BLaER1 treated with 17β-estradiol and CSF1 and Interleukin-3, amounts not matched to agents 10 nM and 100 nM (cell line): ENCODE measurements around the gene DDX3X.

Experiments used
- H3K27ac ChIP-seq, 11 experiments: shearing (Covaris generic); formaldehyde crosslinking; 2 replicates each; pipeline ENCODE4 v1.8.1; 2022
- H3K27me3 ChIP-seq, 11 experiments: shearing (Covaris generic); formaldehyde crosslinking; 2 replicates each; pipeline ENCODE4 v1.8.1; 2022
- H3K36me3 ChIP-seq, 11 experiments: shearing (Covaris generic); formaldehyde crosslinking; 2 replicates each; pipeline ENCODE4 v1.8.1; 2022
- H3K4me1 ChIP-seq, 10 experiments: shearing (Covaris generic); formaldehyde crosslinking; 2 replicates each; pipeline ENCODE4 v1.8.1; 2022
- H3K4me2 ChIP-seq, 11 experiments: shearing (Covaris generic); formaldehyde crosslinking; 2 replicates each; pipeline ENCODE4 v1.8.1; 2022
- H3K4me3 ChIP-seq, 10 experiments: shearing (Covaris generic); formaldehyde crosslinking; 2 replicates each; pipeline ENCODE4 v1.8.1; 2022
- H3K9ac ChIP-seq, 11 experiments: shearing (Covaris generic); formaldehyde crosslinking; 2 replicates each; pipeline ENCODE4 v1.8.1; 2022
- H3K9me3 ChIP-seq, 11 experiments: shearing (Covaris generic); formaldehyde crosslinking; replicated peaks in 1 of 11; 2 replicates each; pipeline ENCODE4 v1.8.1; 2022
- H4K20me1 ChIP-seq, 11 experiments: shearing (Covaris generic); formaldehyde crosslinking; 2 replicates each; pipeline ENCODE4 v1.8.1; 2022
- Cebpa-rat ChIP-seq, 11 experiments: shearing (Covaris generic); IDR thresholded peaks; 2 replicates each; pipeline ENCODE4 v1.8.1; 2022

Gene DDX3X

DNA sequence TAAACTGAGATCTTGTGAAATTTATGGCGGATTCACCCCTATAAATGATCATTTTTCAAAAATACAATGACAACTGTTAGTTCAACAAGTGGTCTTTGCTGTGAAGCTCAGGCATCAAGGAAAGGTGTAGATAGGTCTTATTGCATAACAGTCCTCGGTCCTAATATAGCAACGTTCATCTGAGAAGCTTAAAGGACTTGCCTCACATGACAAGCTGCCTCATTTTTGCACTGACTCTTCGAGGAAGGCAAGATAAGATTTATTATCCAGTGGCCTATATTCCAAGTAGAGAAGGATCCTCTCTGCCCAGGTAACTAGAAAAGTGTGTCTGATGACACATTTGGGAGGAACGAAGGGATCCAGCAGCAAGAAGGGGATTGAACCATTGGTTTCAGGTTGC is 13.6 kb upstream of the DDX3X start:
- no peak overlapping the region for H3K27ac ChIP-seq
- no peaks in the 10 kb centered on the region for H3K36me3 ChIP-seq
- H3K4me2 ChIP-seq: no peak overlapping the region
- H3K4me1 ChIP-seq: peaks cover 0 to 30% (median 10%) of the 10 kb centered on the region in 10 experiments; a peak in 10 of 20 replicates
- no peak for TF ChIP-seq Cebpa-rat (IDR thresholded peaks at IDR 0.05)
- no peak overlapping the region for H3K4me3 ChIP-seq
- no peaks in the 10 kb centered on the region; a peak in 1 of 22 replicates for H4K20me1 ChIP-seq
- no peak overlapping the region for H3K9ac ChIP-seq
- no peaks in the 10 kb centered on the region; a peak in 1 of 22 replicates for H3K27me3 ChIP-seq
- H3K9me3 ChIP-seq: peaks cover 0 to 12% (median 0%) of the 10 kb centered on the region in 11 experiments; a peak in 4 of 22 replicates

DNA sequence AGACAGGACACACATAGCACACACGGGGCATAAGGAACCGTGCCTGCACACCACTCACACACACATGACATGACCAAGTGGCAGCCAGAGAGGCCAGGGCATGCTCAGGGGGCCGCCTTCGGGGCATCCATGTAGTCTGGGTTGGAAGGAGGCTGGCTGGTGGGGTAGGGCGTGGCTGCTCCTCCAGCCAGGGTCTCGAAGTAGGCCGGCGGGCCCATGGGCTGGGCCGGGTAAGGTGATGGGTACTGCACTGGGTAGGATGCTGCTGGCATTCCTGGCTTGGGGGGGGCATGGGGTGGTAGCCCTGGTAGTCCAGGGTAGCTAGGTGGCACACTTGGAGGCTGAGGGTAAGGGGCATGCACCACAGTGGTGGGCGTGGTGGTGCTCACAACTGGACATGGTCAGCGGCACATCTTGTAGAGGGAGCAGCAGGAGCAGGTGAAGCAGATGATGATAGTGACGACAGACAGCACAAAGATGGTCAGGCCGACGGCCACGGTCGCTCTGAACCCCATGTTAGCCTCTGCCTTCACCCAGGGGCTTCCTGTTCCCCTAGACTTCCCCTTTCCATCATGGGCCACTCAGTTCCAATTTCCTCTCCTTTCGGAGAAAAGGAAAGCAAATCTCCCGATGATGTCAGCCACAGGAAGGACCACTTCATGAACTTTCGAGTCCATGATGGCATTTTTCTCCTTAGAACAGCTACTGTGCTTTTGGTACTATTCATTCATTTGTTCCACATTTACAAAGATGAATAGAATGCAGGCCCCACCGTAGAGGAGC is 10.9 kb upstream of the DDX3X start:
- peak overlapping the region in 6 of 11 experiments; percentile 17 to 66 (median 50); a peak in 11 of 22 replicates for H3K4me2 ChIP-seq
- H3K27ac ChIP-seq: no peak overlapping the region
- peaks cover 0 to 3% (median 0%) of the 10 kb centered on the region in 11 experiments; a peak in 2 of 22 replicates for H3K9me3 ChIP-seq
- H3K4me3 ChIP-seq: no peak overlapping the region
- H3K4me1 ChIP-seq: peaks cover 0 to 22% (median 6%) of the 10 kb centered on the region in 10 experiments; a peak in 10 of 20 replicates
- no peak overlapping the region for H3K9ac ChIP-seq
- no peak for TF ChIP-seq Cebpa-rat (IDR thresholded peaks at IDR 0.05)
- H3K36me3 ChIP-seq: no peaks in the 10 kb centered on the region
- no peaks in the 10 kb centered on the region; a peak in 1 of 22 replicates for H4K20me1 ChIP-seq
- peaks cover 0 to 7% (median 0%) of the 10 kb centered on the region in 11 experiments; a peak in 3 of 22 replicates for H3K27me3 ChIP-seq

DNA sequence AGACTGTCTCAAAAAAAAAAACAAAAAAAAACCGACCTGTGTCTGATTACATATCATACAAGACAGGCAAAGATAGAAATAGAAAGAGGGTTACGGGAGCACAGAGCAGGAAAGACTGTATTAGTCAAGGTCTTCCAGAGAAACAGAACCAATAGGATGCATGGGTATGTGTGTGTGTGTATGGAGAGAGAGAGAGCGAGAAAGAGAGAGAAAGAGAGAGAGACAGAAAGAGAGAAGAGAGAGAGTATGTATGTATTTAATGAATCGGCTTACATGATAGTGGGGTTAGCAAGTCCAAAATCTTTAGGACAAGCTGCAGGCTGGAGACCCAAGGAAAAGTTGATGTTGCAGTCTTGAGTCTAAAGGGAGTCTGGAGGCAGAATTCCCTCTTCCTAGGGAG is 7.5 kb upstream of the DDX3X start:
- no peak overlapping the region for H3K4me3 ChIP-seq
- H3K27ac ChIP-seq: no peak overlapping the region
- no peak for TF ChIP-seq Cebpa-rat (IDR thresholded peaks at IDR 0.05)
- no peaks in the 10 kb centered on the region for H3K36me3 ChIP-seq
- no peak overlapping the region for H3K4me2 ChIP-seq
- H3K9me3 ChIP-seq: no peaks in the 10 kb centered on the region
- H3K27me3 ChIP-seq: peaks cover 14 to 39% (median 27%) of the 10 kb centered on the region in 11 experiments; a peak in 21 of 22 replicates
- H3K9ac ChIP-seq: no peak overlapping the region
- peaks cover 18 to 42% (median 27%) of the 10 kb centered on the region in 10 experiments for H3K4me1 ChIP-seq
- H4K20me1 ChIP-seq: peaks cover 0 to 12% (median 0%) of the 10 kb centered on the region in 11 experiments; a peak in 5 of 22 replicates

DNA sequence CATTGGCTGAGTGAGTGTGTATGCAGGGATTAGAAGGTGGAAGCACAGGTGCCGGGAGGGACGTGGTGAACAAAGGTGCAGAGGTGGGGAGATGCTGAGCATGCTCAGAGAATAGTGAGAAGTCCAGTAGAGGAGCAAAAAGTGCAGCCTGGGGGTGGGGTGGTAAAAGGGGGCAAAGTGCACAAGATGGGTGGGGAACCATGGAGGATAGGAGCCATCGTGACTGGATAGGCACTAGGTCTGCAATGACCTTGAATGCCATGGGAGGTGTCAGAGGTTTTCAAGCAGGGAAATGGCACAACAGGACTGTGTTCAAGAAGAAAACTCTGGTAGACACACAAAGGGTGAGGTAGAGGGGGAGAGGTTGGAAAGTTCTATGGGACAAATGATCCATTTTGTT is 6.6 kb upstream of the DDX3X start:
- Histone ChIP-seq H3K27me3 (peaks cover 14 to 48% (median 36%) of the 10 kb centered on the region in 11 experiments; a peak in 21 of 22 replicates), H4K20me1 (peaks cover 0 to 20% (median 0%) of the 10 kb centered on the region in 11 experiments; a peak in 5 of 22 replicates), H3K4me2 (no peak overlapping the region), H3K9ac (no peak overlapping the region), H3K9me3 (no peaks in the 10 kb centered on the region), H3K4me1 (peaks cover 27 to 50% (median 35%) of the 10 kb centered on the region in 10 experiments), H3K27ac (no peak overlapping the region), H3K36me3 (no peaks in the 10 kb centered on the region), H3K4me3 (no peak overlapping the region)
- no peak for TF ChIP-seq Cebpa-rat (IDR thresholded peaks at IDR 0.05)

DNA sequence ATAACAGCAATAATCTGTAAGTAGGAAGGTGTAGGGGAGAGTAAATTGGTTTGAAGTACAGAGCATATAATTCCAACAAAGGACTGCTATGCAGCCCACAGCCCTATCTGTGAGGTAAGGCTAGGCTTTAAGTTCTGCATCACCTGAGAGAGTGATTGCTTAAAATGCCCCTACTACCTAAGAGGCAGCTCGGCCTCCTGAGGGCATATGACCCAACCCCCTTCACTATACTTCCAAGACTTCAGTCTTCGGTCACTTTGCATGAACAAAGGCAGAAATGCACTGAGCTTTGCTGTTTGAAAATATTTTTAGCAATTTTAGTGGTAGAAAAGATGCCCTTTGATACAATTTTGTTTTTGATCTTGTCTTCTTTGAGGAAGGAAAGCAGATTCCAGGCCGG is 4.9 kb upstream of the DDX3X start:
- peaks cover 27 to 39% (median 34%) of the 10 kb centered on the region in 10 experiments for H3K4me1 ChIP-seq

DNA sequence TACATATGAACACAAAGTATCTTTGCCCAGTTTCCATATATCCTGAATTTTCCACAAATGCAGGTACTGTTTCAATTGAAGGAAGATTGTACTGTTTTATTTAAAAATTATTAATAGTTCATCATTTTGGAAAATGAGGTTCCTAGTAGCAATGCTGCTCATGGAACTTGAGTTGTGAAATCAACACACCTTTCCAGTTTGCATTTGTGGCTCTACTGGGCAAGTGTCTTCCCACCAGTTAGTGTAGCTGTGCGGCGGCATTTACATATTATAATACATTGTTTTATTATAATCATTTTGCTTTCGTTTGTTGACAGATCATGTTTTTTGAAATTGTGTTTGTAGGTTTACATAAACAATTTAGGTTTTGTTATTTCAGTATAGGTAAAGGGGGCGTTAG is 2.0 kb upstream of the DDX3X start:
- no peaks in the 10 kb centered on the region for H3K9me3 ChIP-seq
- peaks cover 21 to 54% (median 28%) of the 10 kb centered on the region in 11 experiments for H4K20me1 ChIP-seq
- H3K9ac ChIP-seq: peak overlapping the region; percentile 97 to 100 (median 99)
- peaks cover 14 to 55% (median 43%) of the 10 kb centered on the region in 11 experiments; a peak in 21 of 22 replicates for H3K27me3 ChIP-seq
- no peak for TF ChIP-seq Cebpa-rat (IDR thresholded peaks at IDR 0.05)
- peak overlapping the region; percentile 80 to 97 (median 90) for H3K4me2 ChIP-seq
- H3K36me3 ChIP-seq: peaks cover 0 to 17% (median 12%) of the 10 kb centered on the region in 11 experiments; a peak in 16 of 22 replicates
- H3K27ac ChIP-seq: peak overlapping the region; percentile 97 to 100 (median 99); a peak in 20 of 22 replicates
- peaks cover 36 to 53% (median 47%) of the 10 kb centered on the region in 10 experiments for H3K4me1 ChIP-seq
- H3K4me3 ChIP-seq: peak overlapping the region; percentile 86 to 97 (median 92)

More for the DNA sequence above, 4.9 kb upstream of the DDX3X start:
- peaks cover 14 to 55% (median 43%) of the 10 kb centered on the region in 11 experiments; a peak in 21 of 22 replicates for H3K27me3 ChIP-seq
- peak overlapping the region in 4 of 11 experiments; percentile 2 to 97 (median 94); a peak in 2 of 22 replicates for H3K4me2 ChIP-seq
- no peak overlapping the region for H3K9ac ChIP-seq
- TF ChIP-seq Cebpa-rat (IDR thresholded peaks at IDR 0.05): no peak
- no peak overlapping the region for H3K27ac ChIP-seq
- no peaks in the 10 kb centered on the region for H3K36me3 ChIP-seq
- no peaks in the 10 kb centered on the region for H3K9me3 ChIP-seq
- H3K4me3 ChIP-seq: no peak overlapping the region
- peaks cover 0 to 26% (median 0%) of the 10 kb centered on the region in 11 experiments; a peak in 7 of 22 replicates for H4K20me1 ChIP-seq

DNA sequence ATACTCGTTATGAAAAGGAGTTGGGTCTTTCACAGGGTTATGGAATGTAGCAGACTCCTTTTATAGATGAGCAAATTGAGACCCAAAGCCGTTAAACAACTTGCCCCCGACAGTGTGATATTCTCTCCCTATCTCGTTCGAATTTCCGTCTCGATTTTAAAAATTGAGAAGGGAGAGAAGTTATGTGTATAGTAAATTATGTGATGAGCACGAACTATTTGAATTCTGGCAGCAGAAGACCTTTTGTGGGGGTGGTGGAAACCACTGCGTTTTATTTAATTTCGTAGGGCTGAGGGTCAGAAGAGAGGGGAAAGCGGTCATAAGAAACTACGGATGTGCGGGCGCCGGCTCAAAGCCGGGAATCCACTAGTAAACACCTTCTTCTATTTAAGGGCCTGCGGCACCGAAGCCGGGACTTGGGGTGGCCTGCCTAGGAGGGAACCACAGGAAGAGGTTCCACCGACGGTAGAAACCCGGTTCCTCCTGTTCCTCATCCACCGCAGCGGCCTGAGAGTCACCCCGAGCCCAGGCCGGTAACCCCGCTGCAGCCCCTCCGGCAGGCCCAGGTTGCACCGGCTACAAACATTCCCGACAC is 1.5 kb upstream of the DDX3X start:
- Histone ChIP-seq H3K36me3 (peaks cover 5 to 22% (median 17%) of the 10 kb centered on the region in 11 experiments; a peak in 19 of 22 replicates), H3K9ac (peak overlapping the region; percentile 97 to 100 (median 99)), H3K4me3 (peak overlapping the region; percentile 86 to 97 (median 92)), H3K4me2 (peak overlapping the region; percentile 80 to 97 (median 90)), H3K27me3 (peaks cover 14 to 52% (median 43%) of the 10 kb centered on the region in 11 experiments; a peak in 21 of 22 replicates), H3K27ac (peak overlapping the region; percentile 97 to 100 (median 99)), H4K20me1 (peaks cover 26 to 59% (median 33%) of the 10 kb centered on the region in 11 experiments), H3K4me1 (peaks cover 41 to 58% (median 52%) of the 10 kb centered on the region in 10 experiments), H3K9me3 (no peaks in the 10 kb centered on the region)
- no peak for TF ChIP-seq Cebpa-rat (IDR thresholded peaks at IDR 0.05)

DNA sequence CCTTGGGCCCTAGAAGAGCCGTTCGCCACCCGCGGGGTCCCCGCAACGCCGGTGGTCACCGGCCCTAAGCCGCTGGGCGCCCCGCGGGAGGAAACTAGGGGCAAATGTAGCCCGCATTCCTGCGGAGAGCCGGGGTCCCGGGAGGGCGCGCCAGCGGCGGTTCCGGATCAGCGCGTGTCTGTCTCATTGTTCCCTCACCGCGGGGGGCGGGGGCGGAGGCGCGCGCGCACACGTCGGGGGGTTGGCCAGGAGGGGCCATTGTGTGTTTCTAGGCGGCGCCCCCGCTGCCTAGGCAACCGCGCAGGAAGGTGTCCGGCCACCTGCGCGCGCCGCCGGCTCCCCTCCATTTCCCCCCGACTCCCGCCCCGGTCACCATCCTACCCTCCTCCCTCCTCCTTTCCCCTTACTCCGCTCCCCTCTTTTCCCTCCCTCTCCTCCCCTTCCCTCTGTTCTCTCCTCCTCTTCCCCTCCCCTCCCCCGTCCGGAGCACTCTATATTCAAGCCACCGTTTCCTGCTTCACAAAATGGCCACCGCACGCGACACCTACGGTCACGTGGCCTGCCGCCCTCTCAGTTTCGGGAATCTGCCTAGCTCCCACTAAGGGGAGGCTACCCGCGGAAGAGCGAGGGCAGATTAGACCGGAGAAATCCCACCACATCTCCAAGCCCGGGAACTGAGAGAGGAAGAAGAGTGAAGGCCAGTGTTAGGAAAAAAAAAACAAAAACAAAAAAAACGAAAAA is 789 bp upstream of the DDX3X start:
- Histone ChIP-seq H3K4me2 (peak overlapping the region; percentile 80 to 97 (median 90)), H3K36me3 (peaks cover 11 to 29% (median 24%) of the 10 kb centered on the region in 11 experiments; a peak in 21 of 22 replicates), H3K4me1 (peaks cover 48 to 65% (median 58%) of the 10 kb centered on the region in 10 experiments), H3K27me3 (peaks cover 14 to 47% (median 43%) of the 10 kb centered on the region in 11 experiments; a peak in 21 of 22 replicates), H3K9ac (peak overlapping the region; percentile 97 to 100 (median 99)), H3K27ac (peak overlapping the region; percentile 97 to 100 (median 99)), H3K4me3 (peak overlapping the region; percentile 86 to 97 (median 92)), H4K20me1 (peaks cover 33 to 66% (median 40%) of the 10 kb centered on the region in 11 experiments), H3K9me3 (no peaks in the 10 kb centered on the region)
- TF ChIP-seq Cebpa-rat (IDR thresholded peaks at IDR 0.05): no peak
